Measurements from ENCODE around the gene GTPBP1. TPM values are rescaled to one million over a fixed set of nuclear protein-coding genes. Genes with fewer than 3 reads are reported as not detected.

GTPBP1 gene
- total and polyA plus RNA-seq, 2 of the 13 experiments (the other 11 are each of a cell fraction or from before 2014, with no cell fraction given), result 22.3 to 27.0 TPM

GRCh38 chr22:38681582-38682335 is 24.0 kb upstream of the GTPBP1 start, which contains the start of gene TOMM22 (continued):
- TF ChIP-seq ZNF513 (CRISPR knock-in tag; conservative IDR thresholded peaks at IDR 0.05) (no peak), RNF2 (conservative IDR thresholded peaks at IDR 0.05; ENCODE audit: low read depth) (0 out of 2 replicates have a peak, but pooled peaks have one; percentile 50), ZBTB33 (CRISPR knock-in tag; IDR thresholded peaks at IDR 0.05) (peak; percentile 63; the same call in 1 of the 2 replicates), ZNF441 (CRISPR knock-in tag; IDR thresholded peaks at IDR 0.05; ENCODE audit: borderline replicate concordance) (no peak), ZBTB43 (CRISPR knock-in tag; conservative IDR thresholded peaks at IDR 0.05) (peak; percentile 65), AHR (CRISPR knock-in tag; IDR thresholded peaks at IDR 0.05) (peak; percentile 87), RXRB (CRISPR knock-in tag; IDR thresholded peaks at IDR 0.05; ENCODE audit: borderline replicate concordance) (peak; percentile 78), HNF1B (CRISPR knock-in tag; IDR thresholded peaks at IDR 0.05) (peak; percentile 68; the same call in 1 of the 2 replicates), KAT7 (CRISPR knock-in tag; IDR thresholded peaks at IDR 0.05; ENCODE audit: borderline replicate concordance) (peak; percentile 99), IKZF5 (CRISPR knock-in tag; IDR thresholded peaks at IDR 0.05) (peak; percentile 95; the same call in 1 of the 2 replicates), CHCHD3 (CRISPR knock-in tag; IDR thresholded peaks at IDR 0.05) (no peak), MLX (CRISPR knock-in tag; IDR thresholded peaks at IDR 0.05) (no peak), ZNF282 (IDR thresholded peaks at IDR 0.05; ENCODE audit: partially characterized antibody) (no peak), ZNF20 (CRISPR knock-in tag; IDR thresholded peaks at IDR 0.05) (no peak), GTF2F1 (IDR thresholded peaks at IDR 0.05; ENCODE audit: low read length) (peak; percentile 63; the same call in 1 of the 2 replicates), MAFK (conservative IDR thresholded peaks at IDR 0.05 in 1 of 2, IDR thresholded peaks at IDR 0.05 in 1 of 2; ENCODE audit: low read length in 2 of 2) (0 out of 4 replicates have a peak, but pooled peaks of 1 of the 2 experiments have one; percentile 0), ZKSCAN8 (CRISPR knock-in tag; IDR thresholded peaks at IDR 0.05; ENCODE audit: borderline replicate concordance) (peak; percentile 64; the same call in 1 of the 2 replicates), CBX1 (IDR thresholded peaks at IDR 0.05; ENCODE audit: low read depth) (peak; percentile 78)
